ENCODE measurements around the gene KLHDC1.

Gene KLHDC1

GRCh38 chr14:49783394-49784014, 90.6 kb downstream of the KLHDC1 start:
- DNase-seq (ENCODE audit: low spot score): no peak

GRCh38 chr14:49786315-49786714, 93.4 kb downstream of the KLHDC1 start:
- DNase-seq (ENCODE audit: low spot score): no peak

GRCh38 chr14:49792618-49793017, 99.7 kb downstream of the KLHDC1 start:
- no peak for DNase-seq (ENCODE audit: low spot score)

- DNase-seq (ENCODE audit: low spot score): no peak
These were observed 103.1 kb downstream of the KLHDC1 start for GRCh38 chr14:49796025-49796424.
